ENCODE results near the gene NACC2.

NACC2 gene

GRCh38 chr9:136090768-136091581 lies 4.1 kb downstream of the NACC2 start:
- H3K4me3 ChIP-seq (ENCODE audit: low read length) = no peak overlapping the region
- DNase-seq (ENCODE audit: low read depth) = no peak
- TF ChIP-seq CTCF (IDR thresholded peaks at IDR 0.05; ENCODE audit: insufficient read depth, low read depth, low read length, missing control alignments) = no peak

GRCh38 chr9:136090056-136090735 lies 4.9 kb downstream of the NACC2 start:
- no peak overlapping the region for H3K4me3 ChIP-seq (ENCODE audit: low read length)
- no peak for TF ChIP-seq CTCF (IDR thresholded peaks at IDR 0.05; ENCODE audit: insufficient read depth, low read depth, low read length, missing control alignments)
- DNase-seq (ENCODE audit: low read depth) = no peak

DNA sequence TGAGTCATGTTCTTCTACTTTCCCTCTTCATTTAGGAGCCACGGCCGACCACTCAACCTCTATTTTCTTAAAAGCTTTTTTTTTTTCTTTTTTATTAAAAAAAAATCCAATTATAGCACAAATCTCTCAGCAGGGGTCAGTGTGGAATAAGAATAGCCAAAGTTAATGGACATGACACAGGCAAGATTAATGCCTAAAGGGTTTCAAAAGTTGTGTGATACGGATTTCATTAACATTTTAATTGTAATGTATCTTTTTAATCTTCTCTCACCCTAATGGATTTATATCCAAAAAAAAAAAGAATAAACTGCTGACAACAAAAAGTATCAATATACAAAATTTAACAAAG lies 5.4 kb downstream of the NACC2 start:
- peak; percentile 28 for TF ChIP-seq CTCF (IDR thresholded peaks at IDR 0.05; ENCODE audit: insufficient read depth, low read depth, low read length, missing control alignments)
- no peak for DNase-seq (ENCODE audit: low read depth)
- no peak overlapping the region for H3K4me3 ChIP-seq (ENCODE audit: low read length)

- DNase-seq (ENCODE audit: low read depth) = no peak
- H3K4me3 ChIP-seq (ENCODE audit: low read length) = no peak overlapping the region
- no peak for TF ChIP-seq CTCF (IDR thresholded peaks at IDR 0.05; ENCODE audit: insufficient read depth, low read depth, low read length, missing control alignments)
Observed at GRCh38 chr9:136088939-136089696, 6.0 kb downstream of the NACC2 start.

DNA sequence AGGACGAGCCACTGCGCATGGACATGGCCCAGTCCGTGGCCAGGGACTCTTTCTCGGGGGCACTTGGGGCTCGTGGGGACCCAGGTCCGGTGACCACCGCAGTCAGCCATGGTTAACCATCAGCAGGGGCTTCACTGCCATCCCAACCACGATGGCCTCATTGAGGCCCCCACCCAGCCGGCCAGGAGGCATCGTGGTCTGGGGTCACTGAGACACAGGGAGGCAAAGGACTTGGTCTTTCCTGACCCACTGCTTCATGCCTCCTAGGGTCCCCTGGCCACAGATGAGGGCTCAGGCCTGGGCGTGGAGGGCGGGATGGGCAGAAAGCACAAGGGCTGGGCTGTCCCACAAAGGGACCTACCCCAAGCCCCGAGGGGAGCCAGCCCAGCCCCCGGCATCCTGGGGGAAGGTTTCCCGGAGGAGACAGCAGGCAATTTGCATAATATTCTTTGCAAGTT lies 6.6 kb downstream of the NACC2 start:
- no peak overlapping the region for H3K4me3 ChIP-seq (ENCODE audit: low read length)
- no peak for DNase-seq (ENCODE audit: low read depth)
- no peak for TF ChIP-seq CTCF (IDR thresholded peaks at IDR 0.05; ENCODE audit: insufficient read depth, low read depth, low read length, missing control alignments)

DNA sequence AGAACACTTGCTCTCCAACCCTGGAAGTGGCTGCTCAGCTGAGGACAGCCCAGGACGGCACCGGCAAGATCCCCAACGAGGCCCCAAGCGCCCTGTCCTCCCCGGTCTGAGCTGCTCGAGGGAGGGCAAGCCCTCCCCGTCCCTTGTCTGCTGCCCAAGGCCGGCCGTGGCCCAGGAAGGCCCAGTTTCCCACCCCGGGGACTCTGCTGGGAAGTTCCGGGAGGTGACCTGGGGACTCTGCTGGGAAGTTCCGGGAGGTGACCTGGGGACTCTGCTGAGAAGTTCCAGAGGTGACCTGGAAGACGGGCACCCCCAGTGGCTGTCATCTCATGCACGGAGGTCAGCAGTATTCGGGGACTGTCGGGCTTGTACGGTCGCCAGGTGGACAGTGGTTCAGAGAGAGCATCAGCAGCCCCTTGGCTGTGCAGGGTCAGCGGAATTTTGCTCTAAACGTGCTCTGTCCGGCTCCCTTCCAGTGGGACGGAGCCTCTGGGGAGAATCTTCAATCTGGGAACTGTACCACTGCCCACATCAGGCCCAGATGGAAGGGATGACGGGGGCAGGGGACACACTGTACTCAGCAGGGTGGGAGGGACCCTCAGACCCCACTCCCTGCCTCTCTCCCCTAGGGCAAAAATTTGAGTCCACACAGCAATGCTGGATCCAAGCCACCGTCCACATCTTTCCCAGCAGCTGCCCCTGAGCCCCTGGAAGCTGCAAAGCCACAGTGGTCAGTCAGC lies 7.2 kb downstream of the NACC2 start:
- no peak overlapping the region for H3K4me3 ChIP-seq (ENCODE audit: low read length)
- no peak for TF ChIP-seq CTCF (IDR thresholded peaks at IDR 0.05; ENCODE audit: insufficient read depth, low read depth, low read length, missing control alignments)
- DNase-seq (ENCODE audit: low read depth) = no peak
